Renal cortex interstitium (tissue), 11 donors: Measurements from ENCODE around the gene METAP1D. TPM values are rescaled to one million over a fixed set of nuclear protein-coding genes. Genes with fewer than 3 reads are reported as not detected.
"Not testable (repeated sequence)": the region's sequence is repeated elsewhere in the genome, so short reads cannot be mapped to it uniquely, and the experiment has no call there.

ENCODE experiments used
- DNase-seq, 11 donors: peaks; one replicate each; pipeline ENCODE4 v3.0.0-alpha.2; 2013; ENCODE audit warnings: low read depth in 9 of 11, low spot score in 4 of 11; ENCODE audit errors: extremely low read depth in 1 of 11
- polyA plus RNA-seq, 3 donors: library from polyadenylated mRNA; unstranded; fragments of 120-200 nt; gene quantifications; one replicate each; pipeline ENCODE4 v1.2.1, GENCODE V29; 2013; ENCODE audit not compliant: insufficient read length in 3 of 3

Gene METAP1D
- polyA plus RNA-seq, 3 donors: 12.7 to 20.0 (median 15.3) TPM

- DNase-seq: no peak
Observed at GRCh38 chr2:172039011-172039704, 39.4 kb downstream of the METAP1D start.

GRCh38 chr2:172040311-172040710, 40.6 kb downstream of the METAP1D start:
- no peak for DNase-seq

- no peak for DNase-seq
Observed at GRCh38 chr2:172046080-172046678, 46.4 kb downstream of the METAP1D start.

- DNase-seq: no peak
Observed at GRCh38 chr2:172046866-172047565, 47.3 kb downstream of the METAP1D start.

GRCh38 chr2:172047566-172048507, 48.1 kb downstream of the METAP1D start:
- DNase-seq: no peak

GRCh38 chr2:172048508-172049503, 49.1 kb downstream of the METAP1D start:
- no peak for DNase-seq

- no peak for DNase-seq
Observed at GRCh38 chr2:172049567-172050120, 49.9 kb downstream of the METAP1D start.

GRCh38 chr2:172050479-172051125, 50.8 kb downstream of the METAP1D start:
- no peak for DNase-seq

- DNase-seq: no peak
Observed at GRCh38 chr2:172052000-172052983, 52.5 kb downstream of the METAP1D start.

- no peak for DNase-seq
Observed at GRCh38 chr2:172053486-172053885, 53.7 kb downstream of the METAP1D start.

- DNase-seq: no peak
Observed at GRCh38 chr2:172056293-172056692, 56.5 kb downstream of the METAP1D start.

- DNase-seq: no peak
Observed at GRCh38 chr2:172058660-172059059, 58.9 kb downstream of the METAP1D start.

GRCh38 chr2:172060118-172060517, 60.4 kb downstream of the METAP1D start:
- DNase-seq: not testable (repeated sequence)

- no peak for DNase-seq
Observed at GRCh38 chr2:172062402-172063004, 62.8 kb downstream of the METAP1D start.

GRCh38 chr2:172063446-172063845, 63.7 kb downstream of the METAP1D start:
- DNase-seq: no peak

GRCh38 chr2:172065111-172065510, 65.4 kb downstream of the METAP1D start:
- no peak for DNase-seq
